Hindlimb muscle (tissue), 1 donor: ENCODE results near the gene ATP9A. TPM values are rescaled to one million over a fixed set of nuclear protein-coding genes. Genes with fewer than 3 reads are reported as not detected.
A peak's percentile ranks its signal among the peaks of the same experiment; 100 is the strongest.
"Not testable (repeated sequence)": the region's sequence is repeated elsewhere in the genome, so short reads cannot be mapped to it uniquely, and the experiment has no call there.

Experiments used
- DNase-seq: peaks from one replicate; pipeline ENCODE4 v3.0.0-alpha.2; 2013
- polyA plus RNA-seq: library from polyadenylated mRNA; unstranded; fragments of 120-200 nt; gene quantifications from one replicate; pipeline ENCODE4 v1.2.1, GENCODE V29; 2013; ENCODE audit not compliant: insufficient read length

The ATP9A gene, protein sequence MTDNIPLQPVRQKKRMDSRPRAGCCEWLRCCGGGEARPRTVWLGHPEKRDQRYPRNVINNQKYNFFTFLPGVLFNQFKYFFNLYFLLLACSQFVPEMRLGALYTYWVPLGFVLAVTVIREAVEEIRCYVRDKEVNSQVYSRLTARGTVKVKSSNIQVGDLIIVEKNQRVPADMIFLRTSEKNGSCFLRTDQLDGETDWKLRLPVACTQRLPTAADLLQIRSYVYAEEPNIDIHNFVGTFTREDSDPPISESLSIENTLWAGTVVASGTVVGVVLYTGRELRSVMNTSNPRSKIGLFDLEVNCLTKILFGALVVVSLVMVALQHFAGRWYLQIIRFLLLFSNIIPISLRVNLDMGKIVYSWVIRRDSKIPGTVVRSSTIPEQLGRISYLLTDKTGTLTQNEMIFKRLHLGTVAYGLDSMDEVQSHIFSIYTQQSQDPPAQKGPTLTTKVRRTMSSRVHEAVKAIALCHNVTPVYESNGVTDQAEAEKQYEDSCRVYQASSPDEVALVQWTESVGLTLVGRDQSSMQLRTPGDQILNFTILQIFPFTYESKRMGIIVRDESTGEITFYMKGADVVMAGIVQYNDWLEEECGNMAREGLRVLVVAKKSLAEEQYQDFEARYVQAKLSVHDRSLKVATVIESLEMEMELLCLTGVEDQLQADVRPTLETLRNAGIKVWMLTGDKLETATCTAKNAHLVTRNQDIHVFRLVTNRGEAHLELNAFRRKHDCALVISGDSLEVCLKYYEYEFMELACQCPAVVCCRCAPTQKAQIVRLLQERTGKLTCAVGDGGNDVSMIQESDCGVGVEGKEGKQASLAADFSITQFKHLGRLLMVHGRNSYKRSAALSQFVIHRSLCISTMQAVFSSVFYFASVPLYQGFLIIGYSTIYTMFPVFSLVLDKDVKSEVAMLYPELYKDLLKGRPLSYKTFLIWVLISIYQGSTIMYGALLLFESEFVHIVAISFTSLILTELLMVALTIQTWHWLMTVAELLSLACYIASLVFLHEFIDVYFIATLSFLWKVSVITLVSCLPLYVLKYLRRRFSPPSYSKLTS
- polyA plus RNA-seq, result 80.0 TPM

DNA sequence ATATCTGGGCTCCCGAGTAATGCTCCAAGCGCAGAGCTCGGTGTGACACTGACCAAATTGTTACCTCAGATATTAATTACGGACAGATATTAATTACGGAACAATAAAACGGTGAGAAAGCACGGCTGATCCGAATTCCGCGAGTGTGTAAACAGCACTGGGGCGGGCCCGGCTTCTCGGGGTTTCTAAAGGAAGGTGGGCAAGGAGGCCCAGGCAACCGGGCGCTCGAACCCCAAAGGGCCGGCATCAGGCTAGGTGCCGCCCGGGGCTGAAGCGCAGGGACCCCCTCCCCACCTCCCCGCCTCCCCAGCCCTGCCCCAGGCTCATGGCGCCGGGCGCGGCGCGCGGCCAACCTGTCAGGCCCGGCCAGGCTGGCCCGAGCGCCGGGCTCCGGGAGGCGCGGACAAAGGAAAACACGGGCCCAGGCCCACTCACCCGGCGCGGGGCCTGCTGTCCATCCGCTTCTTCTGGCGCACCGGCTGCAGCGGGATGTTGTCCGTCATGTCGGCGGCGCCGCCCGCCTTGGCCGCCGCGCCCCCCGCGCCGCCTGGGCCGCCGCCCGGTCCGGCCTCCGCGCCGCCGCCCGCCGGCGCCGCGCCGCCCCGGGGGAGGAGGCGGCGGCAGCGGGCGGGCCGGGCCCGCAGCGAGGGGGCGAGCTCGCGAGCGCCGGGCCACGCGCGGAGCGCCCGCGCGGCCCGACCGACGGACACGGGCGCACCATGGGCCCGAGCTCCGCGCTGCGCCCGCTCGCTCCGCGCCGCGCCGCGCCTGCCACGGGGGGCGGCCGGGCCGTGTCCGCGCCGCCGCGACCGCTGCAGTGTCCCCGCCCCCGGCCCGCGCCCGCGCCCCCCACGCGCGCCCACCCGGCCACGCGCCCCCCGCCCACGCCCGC, at the start of gene ATP9A:
TSS of gene ATP9A (minus strand) at position 524 of the 892 bp plus-strand sequence. CDS start at position 503, 21 bp downstream.
- peak; percentile 48 for DNase-seq

DNA sequence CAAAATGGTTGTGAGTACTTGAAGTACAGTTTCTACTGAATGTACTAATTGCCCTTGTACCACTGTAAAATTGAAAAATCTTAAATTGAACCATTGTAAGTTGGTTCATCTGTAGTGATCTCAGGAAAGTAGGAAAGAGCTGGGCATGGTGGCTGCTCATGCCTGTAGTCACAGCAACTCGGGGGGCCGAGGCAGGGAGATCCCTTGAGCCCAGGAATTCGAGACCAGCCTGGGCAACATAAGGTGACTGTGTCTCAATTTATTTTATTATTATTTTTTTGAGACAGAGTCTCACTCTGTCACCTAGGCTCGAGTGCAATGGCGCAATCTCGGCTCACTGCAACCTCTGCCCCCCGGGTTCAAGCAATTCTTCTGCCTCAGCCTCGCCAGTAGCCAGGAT, 48.7 kb upstream of the ATP9A start:
- not testable (repeated sequence) for DNase-seq

DNA sequence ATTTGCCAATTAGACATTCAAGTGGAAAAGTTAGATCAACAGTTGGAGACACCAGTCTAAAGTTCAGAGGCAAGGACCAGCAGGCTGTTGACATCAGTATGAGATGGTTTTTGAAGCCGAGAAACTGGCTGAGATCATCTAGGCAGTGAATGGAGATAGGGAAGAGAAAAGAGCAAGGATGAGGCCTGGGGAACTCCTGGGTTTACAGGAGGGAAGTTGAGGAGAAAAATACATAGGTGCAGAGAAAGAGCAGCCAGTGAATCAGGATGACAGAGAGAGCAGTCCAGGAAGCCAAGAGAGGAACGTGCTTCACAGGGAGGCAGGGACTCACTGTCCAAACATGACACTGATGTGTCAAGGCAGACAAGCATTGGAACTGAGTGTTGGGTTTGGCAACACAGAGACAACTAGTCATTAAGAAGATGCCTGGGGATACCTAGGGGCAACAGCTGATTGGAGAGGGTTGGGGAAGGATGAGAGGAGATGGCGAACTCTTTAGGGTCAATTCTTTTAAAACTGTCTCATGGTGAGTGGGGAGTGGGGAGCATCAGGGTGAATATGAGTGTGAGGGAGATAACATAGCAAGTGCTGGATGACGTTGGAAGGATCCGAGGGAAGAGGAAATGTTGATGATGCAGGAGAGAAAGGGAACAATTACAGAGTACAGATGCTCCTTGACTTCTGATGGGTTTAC, 47.3 kb upstream of the ATP9A start:
- DNase-seq, result no peak

DNA sequence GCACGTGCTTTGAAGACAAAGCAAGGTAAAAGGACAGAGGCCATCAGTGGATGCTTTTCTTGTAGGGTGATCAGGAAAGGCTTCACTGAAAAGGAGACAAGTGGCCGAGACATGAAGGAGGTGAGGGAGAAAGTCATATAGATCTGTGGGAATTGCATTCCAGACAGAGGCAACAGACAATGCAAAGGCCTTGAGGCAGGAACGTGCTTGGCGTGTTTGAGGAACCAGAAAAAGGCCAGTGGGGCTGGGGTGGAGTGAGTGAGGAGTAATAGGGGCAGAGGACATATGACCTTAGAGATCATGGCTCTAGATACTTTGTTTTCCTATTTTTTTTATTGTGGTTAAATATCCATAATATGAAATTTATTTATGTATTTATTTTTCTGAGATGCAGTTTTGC, 44.7 kb upstream of the ATP9A start:
- DNase-seq, result no peak

DNA sequence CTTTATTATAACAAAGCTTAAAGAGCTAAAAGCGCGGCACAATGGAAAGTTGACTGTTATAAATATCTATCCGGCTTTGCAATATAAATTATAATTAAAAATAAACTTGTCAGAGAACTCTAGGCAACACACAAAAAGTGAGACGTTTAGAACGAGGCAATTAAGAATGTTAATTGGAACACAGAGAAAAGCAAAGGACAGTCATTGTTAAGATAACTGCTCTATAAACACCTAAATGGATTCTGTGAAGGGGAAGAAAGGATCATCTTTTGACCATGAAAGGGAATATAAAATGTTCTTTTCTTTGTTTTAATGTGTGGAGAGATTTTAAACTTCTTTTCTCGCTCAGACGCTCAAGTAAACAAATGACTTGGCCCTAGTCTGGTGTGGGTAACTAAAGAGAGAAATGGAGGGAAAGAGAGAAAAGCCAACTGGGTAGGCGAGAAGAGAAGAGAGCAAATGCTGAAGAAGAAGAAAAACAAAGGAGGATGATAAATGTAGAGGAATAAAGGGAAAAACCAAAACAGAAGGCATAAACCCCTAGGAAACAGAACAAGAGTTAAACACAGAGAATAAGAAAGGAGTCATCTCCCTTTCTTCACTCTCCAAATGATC, 43.4 kb upstream of the ATP9A start:
- no peak for DNase-seq

DNA sequence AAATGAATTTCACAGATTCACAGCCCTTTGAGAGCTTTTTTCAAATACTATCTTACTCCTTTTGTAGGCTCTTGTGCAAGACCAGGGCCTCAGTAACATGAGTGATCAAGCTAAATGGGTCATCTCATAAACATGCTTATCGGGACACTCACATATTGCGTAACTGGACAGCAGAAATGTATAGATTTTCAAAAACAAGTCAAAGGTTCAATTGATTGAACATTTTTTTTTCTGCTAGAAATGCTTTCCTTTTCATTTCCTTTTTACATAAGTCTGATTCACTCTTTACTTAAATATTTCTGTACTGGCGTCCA, 42.8 kb upstream of the ATP9A start:
- DNase-seq, result no peak

DNA sequence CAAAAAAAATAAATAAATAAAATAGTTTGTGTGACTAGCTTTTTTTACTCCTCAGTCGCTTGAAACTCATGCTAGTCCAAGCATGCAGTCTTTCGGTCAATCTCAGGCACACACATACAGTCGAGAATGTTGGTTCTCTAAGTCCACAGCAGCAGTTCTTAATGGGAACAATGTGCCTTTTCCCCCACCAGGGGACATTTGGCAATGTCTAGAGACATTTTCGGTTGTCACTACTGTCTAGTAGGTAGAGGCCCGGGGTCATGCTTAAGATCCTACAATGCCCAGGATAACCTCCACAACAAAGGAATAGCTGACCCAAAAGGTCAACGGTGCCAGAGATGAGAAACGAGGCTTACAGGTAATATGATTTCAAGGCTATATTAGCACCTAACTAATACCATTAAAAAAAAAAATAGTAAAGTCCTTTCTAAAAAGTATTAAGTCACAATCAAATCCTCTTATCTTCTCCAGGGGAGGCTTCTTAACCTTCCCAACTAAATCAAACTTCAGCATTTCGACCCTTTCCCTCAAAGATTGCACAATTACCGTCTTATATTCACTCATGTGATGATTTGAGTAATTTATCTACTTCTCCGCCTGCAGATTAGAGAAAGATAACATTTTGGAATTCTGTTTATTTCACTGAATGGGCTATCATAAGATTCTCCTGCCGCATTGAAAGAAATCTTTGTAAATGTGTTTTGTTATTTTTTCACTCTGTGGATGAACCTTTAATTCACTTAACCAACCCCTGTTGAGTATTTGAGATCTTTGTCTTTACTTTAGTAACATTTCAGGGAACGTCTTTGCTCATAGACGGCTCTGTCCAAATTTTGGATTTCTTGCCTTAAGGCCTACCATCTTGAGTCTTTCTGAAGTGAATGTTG, 42.2 kb upstream of the ATP9A start:
- no peak for DNase-seq

DNA sequence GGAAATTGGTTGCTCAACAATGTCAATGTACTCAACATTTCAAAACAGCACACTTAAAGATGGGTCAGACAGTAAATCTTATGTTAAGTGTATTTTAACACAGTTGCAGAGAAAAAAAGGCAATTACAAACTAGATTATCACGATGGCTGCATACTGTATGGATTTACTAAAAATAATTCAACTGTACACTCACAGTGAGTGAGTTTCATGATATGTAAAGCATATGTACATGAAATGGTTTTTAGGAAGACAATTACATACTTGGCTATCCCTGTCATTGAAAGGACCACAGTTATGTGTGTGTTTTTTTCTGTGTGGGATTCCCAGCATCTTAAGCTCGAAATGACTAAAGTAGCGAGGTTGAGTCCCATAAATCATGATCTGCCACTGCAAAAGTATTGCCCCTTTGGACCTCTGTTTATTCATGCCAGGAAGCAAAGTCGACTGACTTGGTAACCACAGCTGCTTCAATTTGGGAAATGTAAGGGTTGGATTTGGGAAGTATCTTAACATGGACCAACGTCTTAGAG, 39.6 kb upstream of the ATP9A start:
- DNase-seq, result no peak

DNA sequence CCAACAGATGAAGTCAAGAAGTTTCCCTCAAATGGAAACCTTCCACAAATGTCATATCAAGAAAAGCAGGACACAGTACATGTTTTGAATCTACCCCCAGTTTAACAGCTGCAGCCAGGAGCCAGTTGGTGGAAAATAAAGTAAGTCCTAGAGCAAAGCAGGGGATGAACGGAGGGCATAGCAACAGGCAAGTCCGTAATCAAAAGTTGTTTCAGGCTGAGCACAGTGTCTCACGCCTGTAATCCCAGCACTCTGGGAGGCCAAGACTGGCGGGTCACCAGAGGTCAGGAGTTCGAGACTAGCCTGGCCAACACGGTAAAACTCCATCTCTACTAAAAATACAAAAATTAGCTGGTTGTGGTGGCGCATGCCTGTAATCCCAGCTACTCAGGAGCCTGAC, 36.6 kb upstream of the ATP9A start:
- no peak for DNase-seq

DNA sequence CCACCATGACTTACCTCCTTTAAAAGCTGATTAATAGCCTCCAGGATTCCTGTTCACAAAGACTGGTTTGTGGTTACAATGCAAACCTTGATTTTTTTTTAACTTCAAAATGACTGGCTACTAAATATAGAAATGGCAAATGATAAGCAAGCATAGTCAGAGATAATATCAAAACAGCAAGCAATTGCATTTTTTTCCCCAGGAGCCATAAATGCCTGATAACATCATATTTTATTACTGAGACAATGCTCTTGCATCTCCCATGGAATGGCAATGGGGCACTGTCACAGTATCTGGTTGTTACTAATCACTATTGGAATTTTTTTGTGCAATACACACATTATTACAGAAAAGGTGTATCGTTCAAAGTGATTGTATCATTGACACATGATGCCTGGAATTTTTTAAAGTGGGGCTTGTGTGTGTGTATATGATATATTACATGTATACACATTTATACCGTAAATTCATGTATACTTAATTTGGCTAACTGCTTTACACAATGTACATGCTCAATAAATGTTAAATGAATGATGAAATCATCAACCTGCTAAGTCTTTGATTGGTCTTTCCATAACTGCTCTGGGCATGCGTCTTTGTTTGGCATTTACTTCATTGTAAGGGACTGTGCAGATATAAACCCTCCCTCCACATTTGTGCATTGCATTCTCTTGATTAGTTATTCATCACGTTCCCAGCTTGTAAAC, 35.1 kb upstream of the ATP9A start:
- no peak for DNase-seq

DNA sequence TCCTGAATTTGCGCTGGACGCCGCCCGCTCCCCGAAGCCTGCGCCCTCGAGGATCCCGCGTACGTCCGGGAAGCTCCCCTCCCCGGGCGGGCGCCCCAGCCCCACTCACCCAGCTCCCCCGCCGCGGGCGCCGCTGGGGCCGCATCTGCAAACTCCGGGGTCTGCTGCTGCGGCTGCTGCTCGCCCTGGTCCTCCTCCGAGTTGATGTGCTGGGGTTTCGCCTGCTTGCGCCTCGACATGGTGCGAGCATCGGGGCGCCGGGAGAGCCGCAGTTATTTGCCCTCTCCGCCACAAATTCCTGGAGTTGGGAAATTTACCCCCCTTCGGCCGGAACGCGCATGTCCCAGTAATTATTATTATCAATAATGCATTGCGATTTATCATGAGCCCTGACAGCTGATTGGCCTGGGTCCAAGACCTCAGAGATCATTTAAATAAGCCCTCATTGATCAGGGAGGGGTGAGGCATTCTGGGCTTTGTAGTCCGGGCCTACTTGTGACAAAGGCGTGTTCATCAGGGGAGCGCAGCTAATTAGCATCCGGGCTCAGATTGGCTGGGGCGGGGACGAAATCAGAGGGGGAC, 34.1 kb upstream of the ATP9A start, which contains the start of gene SALL4:
TSS of gene SALL4 (minus strand) at position 352 of the 582 bp plus-strand sequence. CDS start at position 239, 113 bp downstream.
- no peak for DNase-seq

DNA sequence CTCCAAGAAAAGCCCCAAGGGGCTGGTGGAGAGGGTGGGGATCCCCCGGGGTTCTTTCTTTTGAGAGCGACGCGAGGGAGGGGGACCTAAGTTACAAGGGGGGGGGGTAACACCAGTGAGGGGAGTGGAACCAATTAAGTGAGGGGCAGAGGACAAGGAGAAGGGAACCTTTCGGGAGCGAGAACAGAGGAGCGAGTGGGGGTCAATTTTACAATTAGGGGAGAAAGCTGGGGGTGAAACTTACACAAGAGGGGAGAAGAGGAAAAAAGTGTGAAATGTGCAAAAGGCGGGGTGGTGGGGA, 33.6 kb upstream of the ATP9A start:
- DNase-seq, result no peak

DNA sequence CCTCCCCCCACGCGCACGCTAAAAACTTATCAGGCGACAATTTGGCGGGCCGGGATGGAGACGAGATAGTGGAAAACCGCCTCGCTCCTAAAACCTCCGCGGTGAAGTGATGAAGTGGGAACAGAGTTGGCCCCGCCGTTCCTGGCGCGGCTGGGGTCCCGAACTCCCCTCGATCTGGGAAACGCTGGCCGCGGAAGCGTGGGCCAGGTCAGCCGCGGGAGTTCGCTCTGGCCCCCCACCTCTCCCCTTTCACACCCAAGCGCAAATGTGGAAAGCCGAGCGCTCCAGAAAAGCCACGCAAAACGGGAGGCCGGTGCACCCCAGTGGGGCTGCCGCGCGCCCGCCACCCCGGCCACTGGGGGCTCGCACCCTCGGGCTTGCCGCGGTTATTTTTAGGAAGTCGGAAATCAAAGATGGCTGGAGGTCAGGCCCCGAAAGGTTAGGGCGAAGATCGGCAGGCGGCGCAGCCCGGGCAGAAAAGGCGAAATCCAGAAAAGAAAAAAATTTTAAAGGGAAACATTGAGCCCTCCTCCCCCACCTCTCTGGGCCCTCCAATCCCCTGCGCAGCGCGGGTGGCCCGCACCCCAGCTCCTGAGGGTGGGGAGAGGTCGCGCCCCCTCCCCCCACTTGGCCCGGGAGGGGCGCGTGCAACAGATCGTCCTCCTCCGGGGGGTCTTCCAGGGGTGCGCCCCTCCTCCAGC, 33.1 kb upstream of the ATP9A start:
- no peak for DNase-seq

DNA sequence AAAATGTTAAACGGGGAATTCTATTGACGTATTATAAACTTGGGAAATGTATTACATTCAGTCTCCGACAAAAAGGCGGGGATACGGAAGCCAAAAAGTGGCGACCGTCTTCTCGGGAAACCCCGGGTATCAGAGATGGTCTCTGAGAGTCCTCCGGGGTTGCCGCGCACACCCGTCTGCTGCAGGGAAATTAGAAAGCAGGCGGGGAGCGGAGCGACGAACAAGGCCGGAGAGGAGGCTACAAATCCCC, 32.6 kb upstream of the ATP9A start:
- DNase-seq, result peak; percentile 40

DNA sequence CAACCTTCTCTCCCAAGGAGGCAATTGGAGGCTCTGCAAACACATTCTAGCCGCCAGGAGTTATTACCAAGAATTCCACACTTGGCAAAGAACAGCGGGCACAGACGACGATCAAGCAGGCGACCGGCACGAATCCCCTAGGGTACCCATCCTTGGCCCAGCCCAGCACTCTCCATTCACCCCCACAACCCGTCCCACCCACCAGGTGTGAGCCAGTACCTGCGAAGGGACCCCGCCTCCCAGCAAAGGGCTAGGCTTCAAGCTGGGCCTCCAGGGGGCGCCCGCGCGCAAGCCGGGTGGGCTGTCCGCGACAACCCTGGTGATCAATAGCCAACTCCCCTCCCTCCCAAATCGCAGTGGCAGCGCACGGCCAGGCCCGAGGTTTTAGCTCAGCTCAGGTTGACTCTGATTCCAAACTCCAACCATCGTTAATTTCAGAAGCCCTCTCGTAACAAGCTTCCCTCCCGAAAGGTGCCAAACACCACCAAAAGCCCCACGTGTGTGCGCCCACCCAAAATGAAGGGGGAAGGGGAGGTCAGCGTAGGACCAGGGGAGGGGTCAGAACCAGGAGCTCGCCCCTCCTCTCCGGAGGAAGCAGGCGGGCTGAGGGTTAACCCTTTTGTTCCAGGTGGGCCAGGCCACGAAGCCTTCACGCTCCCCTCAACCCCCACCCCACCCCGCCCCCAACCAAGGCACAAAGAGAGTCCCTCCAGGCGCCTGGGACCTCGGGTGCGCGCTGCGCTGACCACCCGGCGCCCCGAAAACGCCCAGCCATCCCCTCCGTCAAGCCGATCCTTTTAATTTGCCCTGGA, 32.1 kb upstream of the ATP9A start:
- peak; percentile 64 for DNase-seq

DNA sequence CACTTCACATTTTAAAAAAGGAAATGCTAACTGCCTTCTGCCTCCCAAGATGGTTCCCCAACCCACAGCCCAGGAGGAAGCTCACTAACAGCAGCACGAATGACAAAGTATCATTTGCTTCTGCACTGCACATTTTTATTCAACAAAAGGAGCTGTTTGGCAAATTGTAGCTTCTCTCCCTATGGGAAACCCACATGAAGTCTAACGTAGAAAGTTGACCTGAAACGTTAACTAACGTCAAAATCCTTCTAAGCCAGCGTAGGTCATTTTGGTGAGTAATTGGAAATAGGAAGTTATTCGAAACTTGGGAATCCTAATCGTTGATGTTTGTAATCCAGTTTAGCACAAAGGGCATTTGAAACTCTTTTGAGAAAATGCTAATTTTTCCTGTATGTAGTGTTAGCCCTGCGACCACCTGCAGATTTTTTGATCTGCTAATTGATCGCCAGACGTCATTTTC, 31.2 kb upstream of the ATP9A start:
- DNase-seq, result no peak

DNA sequence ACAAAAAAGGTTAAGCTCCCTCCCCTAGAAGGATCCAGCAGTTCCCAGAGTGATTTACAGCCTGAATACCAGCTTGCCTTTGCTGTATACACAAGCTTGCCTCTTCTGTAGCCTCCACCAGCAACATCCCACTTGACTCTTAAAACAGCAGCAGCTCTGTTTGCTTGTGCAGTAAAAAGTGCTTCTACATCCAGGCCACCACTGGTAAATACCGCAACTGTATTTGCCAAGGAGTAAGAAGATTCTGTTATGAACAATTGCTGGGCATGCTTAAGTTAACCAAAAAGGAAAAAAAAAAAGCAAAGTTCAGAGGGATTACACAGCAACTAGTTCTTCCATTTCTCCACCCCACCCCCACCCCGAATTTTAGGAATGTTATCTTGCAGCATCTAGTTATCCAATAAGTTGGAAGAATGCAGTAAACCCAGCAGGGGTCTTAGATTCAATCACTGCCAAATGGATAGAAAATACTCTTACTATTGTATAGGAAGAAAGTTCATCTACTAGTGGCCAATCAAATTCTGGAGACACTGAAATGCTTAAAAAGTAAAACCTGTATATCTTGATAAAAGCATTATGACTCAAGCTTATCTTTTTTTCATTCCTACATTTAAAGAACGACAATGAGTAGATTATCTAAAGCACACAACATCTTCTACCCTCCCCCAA, 29.3 kb upstream of the ATP9A start:
- no peak for DNase-seq
